DMS153 treated with DMSO at 0.1 percent for 48 hours (cell line): ENCODE results near the gene KCNQ1.

Experiments
- DNase-seq: peaks from one replicate; lab custom pipeline; 2025; ENCODE audit not compliant: unreplicated experiment; lab: John Stamatoyannopoulos, UW

KCNQ1 gene

DNA sequence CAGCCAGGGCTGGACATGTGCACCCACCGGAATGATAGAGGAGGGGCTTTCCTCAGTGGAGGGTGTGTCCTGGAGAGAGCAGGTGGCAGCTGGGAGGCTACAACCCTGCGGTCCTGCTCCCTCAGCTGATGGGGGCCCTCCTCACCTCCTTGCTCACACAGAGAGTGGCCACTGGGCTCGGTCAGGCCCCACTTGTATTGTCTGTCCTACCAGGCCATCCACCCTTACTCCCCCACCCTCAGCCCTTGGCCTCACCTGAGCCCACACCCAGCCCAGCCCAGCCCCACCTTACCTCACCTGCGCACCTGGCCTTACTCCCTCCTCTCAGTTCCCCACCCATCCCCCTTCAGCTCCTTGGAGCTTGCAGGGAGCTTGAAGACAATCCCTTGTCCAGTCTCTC, 3.6 kb upstream of the KCNQ1 start:
- DNase-seq: no peak

DNA sequence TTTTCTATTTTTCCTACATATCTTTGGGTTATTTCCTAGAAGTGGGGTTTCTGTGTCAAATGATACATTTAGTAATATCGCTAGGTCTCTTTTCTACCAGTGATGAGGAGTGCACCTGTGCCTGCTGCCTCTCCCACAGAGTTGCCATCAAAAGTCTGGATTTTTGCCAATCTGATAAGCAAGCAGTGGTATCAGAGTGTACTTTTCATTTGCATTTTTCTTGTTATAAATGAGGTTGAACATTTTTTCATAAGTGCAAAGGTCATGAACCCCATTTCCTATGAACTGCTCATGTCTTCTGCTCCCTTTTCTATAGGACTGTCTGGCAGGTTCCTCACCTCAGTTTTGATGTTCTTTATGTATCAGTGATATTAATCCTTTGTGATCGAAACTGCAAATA, 2.2 kb upstream of the KCNQ1 start:
- DNase-seq: no peak

GRCh38 chr11:2443406-2443805, 1.4 kb upstream of the KCNQ1 start:
- no peak for DNase-seq

- DNase-seq: no peak
Observed at GRCh38 chr11:2443881-2444820, 657 bp upstream of the KCNQ1 start, which contains the start of gene TRPM5. TSS of gene TRPM5 (minus strand) at chr11:2444514. CDS start at chr11:2423036, 21,478 bp downstream.

- DNase-seq: no peak
Observed at GRCh38 chr11:2445746-2446551, 1.1 kb downstream of the KCNQ1 start.

DNA sequence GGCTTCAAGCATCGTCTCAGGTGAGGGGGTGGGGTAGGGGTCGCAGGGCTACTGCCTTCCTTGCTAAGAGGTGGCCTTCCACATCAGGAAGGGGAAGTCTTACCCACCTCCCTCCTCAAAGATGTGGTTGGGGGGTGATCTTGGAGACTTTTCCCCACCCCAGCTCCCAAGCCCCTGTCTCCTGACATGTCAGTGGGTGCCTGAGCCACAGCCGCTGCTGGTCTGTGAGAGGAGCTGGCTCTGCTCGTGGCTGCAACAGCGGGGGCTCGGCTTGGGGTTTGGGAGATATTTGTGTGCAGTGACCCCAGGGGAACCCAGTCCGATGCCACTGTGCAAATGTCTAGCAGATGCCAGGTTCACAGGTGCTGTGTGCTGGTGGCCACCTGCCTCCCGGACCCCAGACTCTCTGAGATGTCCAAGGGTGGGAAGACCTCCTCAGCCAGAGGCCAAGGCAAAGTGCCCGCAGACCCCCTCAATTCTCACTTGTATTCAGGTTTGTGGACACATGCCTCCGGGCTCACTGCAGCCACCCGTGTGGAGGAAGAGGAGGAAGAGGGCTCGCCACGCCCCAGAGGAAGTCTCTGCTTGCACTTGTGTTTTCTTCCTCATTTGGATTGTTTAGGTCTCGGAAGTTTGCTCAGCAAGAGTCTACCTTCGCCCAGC, 1.9 kb downstream of the KCNQ1 start:
- no peak for DNase-seq

- DNase-seq: no peak
Observed at GRCh38 chr11:2447253-2447950, 2.6 kb downstream of the KCNQ1 start.

DNA sequence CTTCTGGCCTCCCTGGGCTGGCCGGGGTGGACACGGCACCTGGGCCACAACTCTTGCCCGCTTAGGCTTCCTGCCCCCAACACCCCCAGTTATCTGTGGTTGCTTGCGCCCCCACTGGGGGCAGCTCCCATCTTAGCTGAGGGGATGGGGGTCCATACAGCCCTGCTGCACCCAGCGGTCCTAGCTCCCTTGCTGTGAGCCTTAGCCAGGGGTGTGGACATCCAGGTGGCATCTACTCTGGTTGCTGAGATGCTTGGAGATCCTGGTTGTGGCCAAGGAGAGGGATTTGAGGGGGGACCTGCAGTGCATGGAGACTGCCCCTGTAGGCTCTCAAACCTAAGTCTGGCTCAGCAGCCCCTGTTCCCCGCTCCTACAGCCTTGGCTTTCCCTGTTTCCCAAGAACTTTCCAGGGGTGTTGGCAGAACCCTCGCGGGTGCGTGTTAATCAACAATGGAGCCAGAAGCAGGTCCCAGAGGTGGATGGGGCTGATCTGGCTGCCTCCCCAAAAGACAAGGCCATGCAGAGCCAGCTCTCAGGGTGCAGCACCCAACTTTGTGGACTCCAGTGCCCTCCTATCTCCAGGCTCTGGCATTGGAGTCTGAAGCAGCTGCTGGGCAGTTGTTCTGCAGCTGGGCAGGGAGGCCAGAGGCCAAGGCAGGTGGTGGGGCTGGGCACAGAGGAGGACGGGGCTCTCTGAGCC, 3.3 kb downstream of the KCNQ1 start:
- no peak for DNase-seq

DNA sequence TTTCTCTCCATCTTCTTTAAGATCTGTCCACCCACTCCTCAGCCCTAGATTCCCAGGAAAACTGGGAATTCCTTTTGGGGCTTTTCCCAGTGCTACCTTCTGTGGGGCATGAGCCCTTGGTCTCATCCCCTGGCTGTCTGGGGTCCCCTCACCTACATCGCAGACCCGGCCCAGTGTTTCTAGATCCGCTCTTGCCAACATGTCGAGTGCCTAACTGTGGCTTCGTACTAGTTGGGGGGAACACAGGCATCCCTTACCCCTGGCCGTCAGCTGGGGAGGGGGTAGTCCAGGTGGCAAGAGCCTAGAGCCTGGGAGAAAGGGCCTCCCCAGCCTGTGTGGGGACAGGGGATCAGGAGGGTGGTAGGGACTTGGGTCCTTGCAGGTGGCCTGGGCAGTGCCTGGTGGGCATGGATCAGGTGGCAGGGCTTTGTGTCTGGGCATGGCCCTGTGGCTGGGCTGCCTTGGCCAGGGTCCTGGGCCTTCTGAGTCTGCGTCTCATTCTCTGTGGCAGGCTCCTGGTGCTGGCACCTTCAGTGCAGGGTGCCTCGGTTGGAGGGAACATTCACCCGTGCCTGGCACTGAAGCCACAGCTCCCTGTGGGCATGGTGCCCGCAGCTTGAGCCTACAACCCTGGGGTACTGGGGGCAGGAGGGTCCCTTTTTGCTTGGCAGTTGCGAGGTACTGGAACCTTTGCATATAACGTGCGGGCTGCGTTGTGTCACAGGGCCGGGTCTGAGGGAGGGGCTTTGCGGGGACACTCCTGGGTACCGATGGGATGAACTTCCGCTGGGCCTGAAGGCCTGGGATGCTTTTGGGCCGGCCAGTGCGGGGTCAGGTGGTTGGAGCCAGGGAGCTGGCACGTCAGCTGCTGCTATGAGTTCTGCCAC, 4.1 kb downstream of the KCNQ1 start:
- DNase-seq: no peak

- no peak for DNase-seq
Observed at GRCh38 chr11:2449548-2450320, 4.9 kb downstream of the KCNQ1 start.

- DNase-seq: no peak
Observed at GRCh38 chr11:2450321-2451041, 5.7 kb downstream of the KCNQ1 start.

DNA sequence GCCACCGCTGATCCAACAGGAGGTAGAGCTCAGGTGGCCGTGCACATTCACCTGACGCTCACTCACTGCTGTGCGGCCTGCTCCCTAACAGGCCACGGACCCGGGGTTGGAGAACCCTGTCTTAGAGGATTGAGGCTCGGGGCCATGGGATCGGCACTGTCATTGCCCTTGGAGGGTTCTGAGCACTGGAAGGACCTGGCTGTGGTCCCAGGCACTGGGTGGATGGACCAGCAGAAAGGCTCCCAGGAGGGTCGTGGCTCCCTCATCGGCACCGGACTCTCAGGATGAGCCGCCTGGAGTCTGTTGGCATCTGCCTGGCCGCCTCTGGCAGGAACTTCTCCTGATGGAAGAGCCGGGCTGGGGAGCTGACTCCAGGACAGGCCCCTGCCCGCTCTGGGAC, 6.5 kb downstream of the KCNQ1 start:
- DNase-seq: no peak

DNA sequence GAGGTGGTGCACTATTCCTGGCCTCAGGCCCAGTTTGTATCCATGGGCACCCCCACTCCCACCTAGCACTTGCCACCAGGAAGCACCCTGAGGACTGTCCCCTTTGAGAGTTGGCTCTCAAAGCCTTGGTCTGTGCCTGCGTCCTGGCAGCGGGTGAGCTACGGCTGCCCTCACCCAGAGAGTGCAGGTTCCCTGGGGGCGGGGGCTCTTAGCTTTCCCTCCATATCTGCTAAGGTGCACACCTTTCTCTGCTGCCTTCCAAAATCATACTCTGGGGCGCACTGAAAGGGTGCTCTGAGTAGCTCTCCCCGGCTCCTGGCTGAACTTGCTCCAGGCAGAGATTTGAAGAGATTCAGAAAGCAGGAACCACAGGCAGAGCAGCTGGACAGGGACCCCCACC, 7.1 kb downstream of the KCNQ1 start:
- no peak for DNase-seq

GRCh38 chr11:2452321-2453012, 7.7 kb downstream of the KCNQ1 start:
- DNase-seq: no peak

DNA sequence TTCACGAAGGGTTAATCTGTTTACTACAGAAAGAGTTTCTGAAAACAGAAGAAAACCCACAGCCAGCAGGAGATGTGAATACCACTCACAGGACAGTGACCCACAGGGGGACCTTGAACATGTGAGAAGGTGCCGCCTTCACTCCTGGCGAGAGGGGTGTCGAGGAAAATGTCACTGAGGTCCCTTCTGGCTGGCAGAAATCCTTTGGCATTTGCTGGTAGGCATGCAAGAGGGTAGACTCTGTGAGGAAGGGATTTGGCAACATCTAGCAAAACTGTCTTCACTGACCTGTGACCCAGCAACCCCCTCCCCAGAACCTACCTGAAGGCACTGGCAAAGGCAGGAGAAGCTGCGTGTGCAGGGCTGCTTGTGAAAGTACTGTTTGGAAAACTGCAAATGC, 8.6 kb downstream of the KCNQ1 start:
- DNase-seq: no peak

DNA sequence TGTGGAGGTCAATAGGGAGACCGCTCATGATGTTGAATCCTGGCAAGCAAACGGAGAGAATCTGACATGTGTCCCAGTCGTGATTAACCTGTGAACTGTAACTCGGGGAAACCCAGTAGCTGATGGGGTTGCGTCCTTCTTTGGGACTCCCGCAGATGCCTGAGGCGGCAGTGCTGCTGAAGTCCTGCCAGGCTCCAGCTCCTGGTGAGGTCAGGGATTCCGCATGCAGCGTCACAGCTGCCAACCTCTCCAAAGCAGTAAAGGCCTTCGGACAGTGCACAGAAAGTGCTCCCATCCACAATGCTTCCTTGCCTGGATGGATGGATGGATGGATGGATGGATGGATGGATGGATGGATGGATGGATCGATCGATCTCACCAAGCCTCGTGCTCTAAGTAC, 13.5 kb downstream of the KCNQ1 start:
- no peak for DNase-seq

DNA sequence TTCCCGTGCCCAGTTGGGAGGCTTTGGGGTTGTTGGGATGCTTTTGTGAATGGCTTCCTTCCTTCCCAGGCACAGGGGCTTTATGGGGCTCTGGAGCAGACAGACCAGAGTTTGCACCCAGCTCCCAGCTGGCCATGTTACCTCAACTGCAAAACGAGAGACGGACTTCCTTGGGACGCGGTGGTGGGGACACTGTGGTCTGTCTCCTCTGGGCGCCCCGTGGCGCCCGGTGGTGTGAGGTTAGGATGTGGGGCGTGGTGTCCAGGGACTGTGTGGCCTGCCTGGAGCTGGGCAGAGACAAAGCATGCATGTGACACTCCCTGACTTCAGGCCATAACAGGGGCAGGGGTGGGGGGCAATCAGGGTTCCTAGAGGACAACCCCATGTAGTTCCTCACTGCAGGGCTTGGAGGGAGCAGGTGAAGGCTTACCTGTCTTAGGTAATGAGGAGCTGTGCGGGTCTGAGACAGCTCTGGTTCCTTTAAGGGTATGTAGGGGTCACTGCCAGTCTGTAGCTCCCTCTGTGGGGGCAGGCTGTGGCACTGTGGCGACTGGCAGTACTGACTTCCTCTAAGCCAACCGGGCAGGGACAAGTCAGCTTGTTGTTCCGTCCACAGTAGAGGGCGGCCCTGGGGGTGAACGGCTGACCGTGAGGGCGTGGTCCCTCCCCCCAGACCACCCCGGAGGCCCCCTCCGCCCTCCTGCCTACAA, 14.4 kb downstream of the KCNQ1 start:
- DNase-seq: no peak
